Measurements from ENCODE around the gene POU6F1.

- TF ChIP-seq RFX5 (IDR thresholded peaks at IDR 0.05; ENCODE audit: low read depth, low read length) (no peak), CTCF (IDR thresholded peaks at IDR 0.05 in 2 of 3, conservative IDR thresholded peaks at IDR 0.05 in 1 of 3; ENCODE audit: control insufficient read depth in 2 of 3, extremely low read depth in 1 of 3, insufficient read depth in 1 of 3, low read depth in 3 of 3, low read length in 3 of 3) (peak in 1 of 3 experiments; percentile 42; a peak in 1 of 6 replicates), REST (IDR thresholded peaks at IDR 0.05; ENCODE audit: low read depth, low read length) (no peak), PKNOX1 (IDR thresholded peaks at IDR 0.05) (peak; percentile 99), POLR2A (IDR thresholded peaks at IDR 0.05; ENCODE audit: low read depth, low read length) (peak; percentile 93), CHD2 (IDR thresholded peaks at IDR 0.05; ENCODE audit: borderline replicate concordance, low read depth, low read length) (peak; percentile 86), PRDM15 (CRISPR knock-in tag; IDR thresholded peaks at IDR 0.05) (no peak)
Measured at GRCh38 chr12:51238510-51239334, 20.9 kb upstream of the POU6F1 start, which contains the start of gene DAZAP2.
